Fibroblast of gingiva (primary cell): Measurements from ENCODE around the gene LSM12.
"Not testable (repeated sequence)": the region's sequence is repeated elsewhere in the genome, so short reads cannot be mapped to it uniquely, and the experiment has no call there.

Experiments
- DNase-seq: peaks from one replicate; pipeline ENCODE4 v3.0.0-alpha.2; 2011; ENCODE audit warnings: low read depth

The LSM12 gene

GRCh38 chr17:44066204-44066930, at the start of gene LSM12:
TSS of gene LSM12 (minus strand) at chr17:44066671. CDS start at chr17:44066587, 84 bp downstream.
- peak; percentile 86 for DNase-seq

DNA sequence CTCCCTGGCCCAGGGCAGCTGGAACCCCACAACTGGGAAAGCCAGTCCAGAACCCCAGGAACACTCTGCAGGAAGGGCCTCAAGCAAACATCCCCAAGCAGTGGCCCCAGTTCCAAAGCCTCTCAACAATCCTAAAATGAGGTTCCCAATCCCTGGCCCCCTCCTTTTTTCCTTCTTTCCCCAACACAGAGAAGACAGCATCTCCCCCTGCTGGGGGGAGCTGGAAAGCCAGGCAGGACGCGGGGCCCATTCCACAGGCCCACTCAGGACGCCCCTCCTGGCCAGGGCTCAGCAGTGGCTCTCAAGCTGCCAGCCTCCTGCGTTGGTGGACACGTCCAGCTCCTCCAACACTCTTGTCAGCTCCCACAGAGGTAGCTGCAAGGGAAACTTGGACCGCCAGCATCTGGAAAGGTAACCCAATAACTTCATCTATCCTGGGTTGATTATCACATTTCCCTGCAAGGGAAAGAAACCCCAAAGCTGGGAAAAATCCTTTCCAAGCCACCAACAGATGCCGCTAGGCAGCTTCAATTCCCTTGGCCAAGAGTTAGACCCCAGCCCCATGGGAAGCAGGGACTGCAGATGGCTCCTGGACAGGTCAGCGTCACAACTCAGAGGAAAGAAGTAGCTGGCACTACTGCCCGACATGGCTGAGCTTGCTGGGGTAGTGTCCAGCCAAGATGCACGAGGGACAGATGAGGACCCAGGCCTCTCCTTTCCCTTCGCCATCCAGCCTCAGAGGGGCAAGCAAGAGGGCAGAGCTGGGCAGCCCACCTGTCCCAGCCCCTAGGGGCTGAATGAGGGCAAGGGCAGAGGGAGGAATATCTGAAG, 49.3 kb upstream of the LSM12 start:
- DNase-seq, result peak; percentile 30

DNA sequence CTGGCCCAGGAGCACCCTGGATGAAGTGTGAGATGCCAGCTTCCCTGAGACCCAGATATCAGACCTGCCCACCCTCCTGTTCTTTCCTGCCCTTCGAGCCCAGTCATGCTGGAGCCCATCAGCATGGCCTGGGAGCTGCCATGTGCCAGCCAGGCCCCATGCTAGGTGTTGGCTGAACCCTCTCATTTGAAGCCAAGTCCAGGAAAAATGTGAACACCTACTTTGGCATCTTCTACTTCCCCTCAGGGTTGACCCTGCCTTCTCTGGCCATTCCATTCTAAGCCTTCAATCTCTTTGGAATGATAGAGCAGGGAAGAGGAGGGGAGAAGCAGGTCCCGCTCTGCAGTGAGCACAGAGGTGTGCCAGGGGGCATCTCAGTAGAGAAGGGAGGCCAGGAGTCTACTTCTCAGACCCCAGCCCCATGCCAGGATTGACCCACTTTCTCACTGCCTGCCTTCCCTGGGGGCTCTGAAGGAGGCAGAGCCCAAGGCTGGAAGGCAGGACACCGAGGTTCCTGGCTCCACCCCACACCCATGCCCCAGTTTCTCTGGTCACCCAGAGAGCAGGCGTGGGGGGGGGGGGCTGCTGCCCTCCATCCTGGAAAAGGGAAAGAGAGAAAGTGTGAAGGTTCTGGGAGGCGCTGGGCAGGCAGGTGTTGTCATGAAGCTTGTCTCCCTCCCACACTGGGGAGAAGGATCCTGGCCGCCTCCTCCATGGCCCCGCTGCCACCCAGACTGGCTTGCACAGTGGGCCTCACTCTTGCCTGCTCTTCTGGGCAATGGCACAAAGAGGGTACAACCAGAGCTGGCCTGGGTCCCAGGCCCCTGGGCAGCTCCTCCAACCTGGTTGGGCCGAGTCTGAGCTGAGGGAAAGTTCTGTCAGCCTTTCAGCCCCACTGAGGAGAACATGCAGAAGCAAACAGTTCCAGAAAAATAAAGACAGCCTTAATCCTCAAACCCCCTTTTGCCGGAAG, 47.7 kb upstream of the LSM12 start:
- DNase-seq, result no peak

GRCh38 chr17:44113382-44113781, 46.9 kb upstream of the LSM12 start:
- DNase-seq, result no peak

DNA sequence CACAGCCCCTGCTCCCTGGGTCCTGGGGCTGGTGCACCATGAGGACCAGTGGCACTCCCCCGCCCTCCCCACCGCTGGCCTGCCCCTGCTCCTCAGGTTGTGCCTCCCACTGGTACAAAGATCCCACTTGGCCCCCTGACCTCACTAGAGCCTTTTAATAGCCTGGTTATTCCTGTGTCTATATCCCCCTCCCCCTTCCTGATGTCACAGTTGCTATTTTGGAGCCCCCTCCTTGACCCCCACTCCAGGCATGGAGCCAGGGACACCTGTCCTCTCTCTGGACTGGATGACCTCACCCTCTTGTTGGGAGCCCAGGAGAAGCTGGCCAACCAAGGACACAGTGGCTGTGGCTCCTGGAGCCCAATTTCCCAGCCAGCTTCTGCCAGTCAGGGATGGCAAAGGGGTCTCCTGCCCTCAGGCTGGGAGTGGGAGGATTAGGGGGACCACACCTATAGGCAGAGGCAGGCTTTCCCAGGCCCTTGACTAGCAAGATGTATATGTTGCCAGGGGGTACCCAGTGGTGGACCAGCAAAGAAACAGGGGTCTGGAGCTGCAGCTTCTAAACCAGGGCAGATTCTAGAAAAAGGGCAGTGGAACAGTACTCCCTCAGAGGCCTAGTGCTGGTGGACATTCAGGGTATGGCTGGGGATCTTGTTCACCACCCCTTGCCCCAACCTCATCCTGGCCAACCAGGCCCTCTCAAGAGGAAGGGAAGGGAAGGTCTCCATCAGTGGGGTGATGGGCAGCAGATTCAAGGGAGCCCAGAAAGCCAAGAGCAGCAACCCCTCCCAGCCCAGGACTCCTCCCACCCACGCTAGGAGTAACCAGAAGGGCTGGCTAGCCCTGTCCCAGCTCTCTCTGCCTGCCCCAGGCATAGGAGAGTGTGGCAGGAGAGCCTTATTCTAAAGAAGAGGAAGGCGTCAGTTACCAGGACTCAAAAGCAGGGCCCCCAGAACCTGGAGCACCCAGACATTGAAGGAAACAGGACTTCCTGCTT, 46.1 kb upstream of the LSM12 start:
- no peak for DNase-seq

GRCh38 chr17:44111777-44112176, 45.3 kb upstream of the LSM12 start:
- DNase-seq, result no peak

GRCh38 chr17:44110823-44111633, 44.6 kb upstream of the LSM12 start:
- peak; percentile 94 for DNase-seq

- no peak for DNase-seq
These were observed 43.7 kb upstream of the LSM12 start for GRCh38 chr17:44110011-44110686.

DNA sequence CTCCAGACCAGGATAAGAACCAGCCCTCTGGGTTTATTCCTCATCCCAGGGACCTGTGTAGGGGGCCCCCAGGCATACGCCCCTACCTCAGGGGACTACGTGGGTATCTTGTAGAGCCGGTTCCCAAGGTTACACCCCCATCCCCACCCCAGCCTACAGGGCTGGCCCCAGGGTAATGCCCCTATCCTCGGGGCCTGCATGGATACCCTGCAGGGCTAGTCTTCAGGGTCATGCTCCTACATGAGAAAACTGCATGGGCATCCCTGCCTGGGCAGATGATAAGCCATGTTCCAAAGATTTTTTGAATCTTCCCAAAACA, 42.8 kb upstream of the LSM12 start:
- DNase-seq, result no peak

DNA sequence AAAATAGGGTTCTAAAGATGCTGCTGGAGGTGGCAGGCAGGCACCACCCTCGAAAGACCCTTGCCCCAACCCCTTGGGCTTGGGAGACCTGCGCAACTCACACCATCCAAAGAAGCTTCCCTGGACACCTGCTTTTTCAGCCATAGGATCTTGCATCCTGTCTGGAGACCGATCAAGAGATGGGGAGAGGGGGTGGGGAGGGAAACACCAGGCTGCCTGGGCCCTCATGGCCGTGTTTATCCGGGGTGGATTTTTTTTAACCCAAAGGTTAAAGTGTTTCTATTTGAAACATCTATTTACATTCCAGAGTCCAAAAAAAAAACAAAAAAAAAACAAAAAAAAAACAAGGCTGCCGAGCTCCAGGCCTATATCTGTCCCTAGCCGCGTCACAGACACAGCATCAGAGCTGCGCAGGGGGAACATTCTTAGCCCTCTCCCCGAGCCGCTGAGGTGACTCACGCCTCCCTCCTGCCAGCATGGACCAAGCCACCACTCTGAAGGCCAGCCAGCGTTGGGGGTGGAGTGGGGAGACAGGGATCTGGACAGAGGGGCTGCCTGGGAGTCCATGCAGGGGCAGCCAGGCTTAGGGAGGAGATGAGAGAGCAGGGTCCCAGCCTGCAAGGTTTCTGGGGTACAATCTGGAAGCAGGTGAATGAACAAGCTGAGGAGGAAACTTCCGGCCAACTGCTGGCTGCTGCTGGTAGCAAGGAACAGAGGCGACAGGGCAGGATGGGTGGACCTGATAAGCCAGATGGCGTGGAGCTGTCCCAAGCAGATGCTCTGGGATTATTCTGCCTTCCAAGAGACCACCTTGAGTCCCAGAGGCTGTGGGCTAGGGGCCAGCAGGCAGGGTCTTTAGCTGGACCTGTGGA, 42.2 kb upstream of the LSM12 start:
- DNase-seq, result peak; percentile 98

DNA sequence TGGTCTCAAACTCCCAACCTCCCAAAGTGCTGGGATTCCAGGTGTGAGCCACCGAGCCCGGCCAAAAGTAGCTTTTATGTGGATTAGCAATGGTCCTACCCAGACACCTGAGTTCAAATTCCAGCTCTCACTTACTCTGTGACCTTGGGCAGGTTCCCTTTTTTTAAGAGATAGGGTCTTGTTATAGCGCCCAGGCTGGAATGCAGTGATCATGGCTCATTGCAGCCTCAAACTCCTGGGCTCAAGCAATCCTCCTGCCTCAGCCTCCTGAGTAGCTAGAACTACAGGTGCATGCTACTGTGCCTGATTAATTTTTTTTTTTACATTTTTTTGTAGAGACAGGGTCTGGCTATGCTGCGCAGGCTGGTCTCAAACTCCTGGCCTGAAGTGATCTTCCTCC, 40.3 kb upstream of the LSM12 start:
- no peak for DNase-seq

- DNase-seq, result no peak
These were observed 39.5 kb upstream of the LSM12 start for GRCh38 chr17:44105941-44106340.

- no peak for DNase-seq
These were observed 39.0 kb upstream of the LSM12 start for GRCh38 chr17:44105483-44105882.

GRCh38 chr17:44102849-44103622, 36.6 kb upstream of the LSM12 start:
- DNase-seq, result no peak

GRCh38 chr17:44101858-44102257, 35.4 kb upstream of the LSM12 start:
- not testable (repeated sequence) for DNase-seq

GRCh38 chr17:44097110-44097958, 30.9 kb upstream of the LSM12 start:
- peak; percentile 80 for DNase-seq
